ENCODE results near the gene TMC1. TPM values are rescaled to one million over a fixed set of nuclear protein-coding genes. Genes with fewer than 3 reads are reported as not detected.

The TMC1 gene
- total and polyA plus RNA-seq, 10 of the 15 experiments (the other 5 are each of a cell fraction or from before 2014, with no cell fraction given): 0.06 to 0.94 (median 0.40) TPM; not detected in 1

- RAD21 ChIA-PET (ENCODE audit: unreplicated experiment): no interaction called here
- intact Hi-C loops (cut with micrococcal nuclease; ENCODE audit: unreplicated experiment): no loop called here
- SMC1A ChIA-PET (ENCODE audit: uncharacterized antibody, unreplicated experiment): no interaction called here
These were observed 342.2 kb downstream of the TMC1 start for GRCh38 chr9:72863456-72864094.

More at GRCh38 chr9:72863456-72864094, 342.2 kb downstream of the TMC1 start:
- no TSS peak for BruUV-seq (replicated peaks)
- Histone ChIP-seq H3K27ac (ENCODE audit: control insufficient read depth, insufficient read depth) (no peak overlapping the region), H4K20me1 (ENCODE audit: control insufficient read depth, insufficient read depth) (no peaks in the 10 kb centered on the region), H3K9ac (ENCODE audit: control insufficient read depth, insufficient read depth, low read length) (no peak overlapping the region), H3K79me2 (ENCODE audit: control insufficient read depth, insufficient read depth, low read length) (no peaks in the 10 kb centered on the region), H3K36me3 (ENCODE audit: control insufficient read depth in 2 of 2, insufficient read depth in 2 of 2, low read length in 1 of 2) (no peaks in the 10 kb centered on the region), H3K27me3 (replicated peaks in 1 of 2; ENCODE audit: control insufficient read depth in 2 of 2, insufficient read depth in 2 of 2, low read length in 1 of 2) (no peaks in the 10 kb centered on the region), H3K4me2 (ENCODE audit: control insufficient read depth, insufficient read depth) (no peak overlapping the region), H3K4me3 (no peak overlapping the region), H3K9me3 (replicated peaks; ENCODE audit: control insufficient read depth, insufficient read depth, low read length) (no peaks in the 10 kb centered on the region), H2AFZ (ENCODE audit: control insufficient read depth, low read depth, low read length) (no peak overlapping the region), H3K4me1 (ENCODE audit: control insufficient read depth, insufficient read depth, low read length) (no peaks in the 10 kb centered on the region)
- ChIA-PET POLR2A (no interaction called here), CTCF (interaction anchor here (0.7 to 2.6 kb wide), 3 partner anchors 11 to 205 kb away, joined by 3 to 8 read pairs (median 3); no protein-coding TSS in a partner anchor)
- FAIRE-seq (no peak), ATAC-seq (no peak), DNase-seq (ENCODE audit: low read depth, low spot score) (no peak)
- WGBS (ENCODE audit: insufficient coverage, insufficient replicate concordance, low lambda C conversion rate, missing lambda C conversion rate): 25% methylated on average over 4 of the region's 4 CpGs
- in situ Hi-C loops (cut with MboI): no loop called here
- TF ChIP-seq PAX8 (IDR thresholded peaks at IDR 0.05) (no peak), NR2C1 (IDR thresholded peaks at IDR 0.05) (no peak), BHLHE40 (IDR thresholded peaks at IDR 0.05; ENCODE audit: borderline replicate concordance in 1 of 2, low read depth in 2 of 2, low read length in 1 of 2) (no peak), USF1 (IDR thresholded peaks at IDR 0.05; ENCODE audit: borderline replicate concordance, extremely low read length, insufficient read depth, low read depth, low read length) (no peak), CBX3 (IDR thresholded peaks at IDR 0.05; ENCODE audit: borderline replicate concordance, low read depth) (no peak), DPF2 (IDR thresholded peaks at IDR 0.05) (no peak), NFIC (IDR thresholded peaks at IDR 0.05; ENCODE audit: low read depth, low read length) (no peak), ZBED1 (IDR thresholded peaks at IDR 0.05; ENCODE audit: borderline replicate concordance) (no peak), IKZF1 (conservative IDR thresholded peaks at IDR 0.05) (no peak), ZNF217 (IDR thresholded peaks at IDR 0.05) (no peak)
- TF ChIP-seq, protein P1, sequence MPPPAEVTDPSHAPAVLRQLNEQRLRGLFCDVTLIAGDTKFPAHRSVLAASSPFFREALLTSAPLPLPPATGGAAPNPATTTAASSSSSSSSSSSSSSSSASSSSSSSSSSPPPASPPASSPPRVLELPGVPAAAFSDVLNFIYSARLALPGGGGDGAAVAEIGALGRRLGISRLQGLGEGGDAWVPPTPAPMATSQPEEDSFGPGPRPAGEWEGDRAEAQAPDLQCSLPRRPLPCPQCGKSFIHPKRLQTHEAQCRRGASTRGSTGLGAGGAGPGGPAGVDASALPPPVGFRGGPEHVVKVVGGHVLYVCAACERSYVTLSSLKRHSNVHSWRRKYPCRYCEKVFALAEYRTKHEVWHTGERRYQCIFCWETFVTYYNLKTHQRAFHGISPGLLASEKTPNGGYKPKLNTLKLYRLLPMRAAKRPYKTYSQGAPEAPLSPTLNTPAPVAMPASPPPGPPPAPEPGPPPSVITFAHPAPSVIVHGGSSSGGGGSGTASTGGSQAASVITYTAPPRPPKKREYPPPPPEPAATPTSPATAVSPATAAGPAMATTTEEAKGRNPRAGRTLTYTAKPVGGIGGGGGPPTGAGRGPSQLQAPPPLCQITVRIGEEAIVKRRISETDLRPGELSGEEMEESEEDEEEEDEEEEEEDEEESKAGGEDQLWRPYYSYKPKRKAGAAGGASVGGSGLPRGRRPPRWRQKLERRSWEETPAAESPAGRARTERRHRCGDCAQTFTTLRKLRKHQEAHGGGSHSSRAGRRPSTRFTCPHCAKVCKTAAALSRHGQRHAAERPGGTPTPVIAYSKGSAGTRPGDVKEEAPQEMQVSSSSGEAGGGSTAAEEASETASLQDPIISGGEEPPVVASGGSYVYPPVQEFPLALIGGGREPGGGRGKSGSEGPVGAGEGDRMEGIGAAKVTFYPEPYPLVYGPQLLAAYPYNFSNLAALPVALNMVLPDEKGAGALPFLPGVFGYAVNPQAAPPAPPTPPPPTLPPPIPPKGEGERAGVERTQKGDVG (CRISPR knock-in tag; IDR thresholded peaks at IDR 0.05): no peak

Measured in GM12878 (cell line).